Measurements from ENCODE around the gene TUBGCP2.

- TF ChIP-seq CTCF (IDR thresholded peaks at IDR 0.05; ENCODE audit: insufficient read depth, low read length, poor library complexity, severe bottlenecking) = no peak
- TF ChIP-seq EZH2phosphoT487 (conservative IDR thresholded peaks at IDR 0.05; ENCODE audit: low read length) = no peak
These were observed 16.2 kb upstream of the TUBGCP2 start for GRCh38 chr10:133324857-133325260.

Data from SU-DHL-6 (cell line).